Activated T-cell treated with anti-CD3 and anti-CD28 coated beads for 24 hours (primary cell): ENCODE data around the gene TMPRSS15.

Experiments used
- DNase-seq: peaks from one replicate; pipeline ENCODE4 v3.0.0-alpha.2; 2020; ENCODE audit warnings: low read depth

TMPRSS15 gene

GRCh38 chr21:18349468-18349867, 54.1 kb downstream of the TMPRSS15 start:
- DNase-seq: no peak

- DNase-seq: no peak
These were observed 63.1 kb downstream of the TMPRSS15 start for GRCh38 chr21:18340387-18340942.

- no peak for DNase-seq
These were observed 67.8 kb downstream of the TMPRSS15 start for GRCh38 chr21:18335651-18336236.

- DNase-seq: no peak
These were observed 69.5 kb downstream of the TMPRSS15 start for GRCh38 chr21:18334066-18334465.

GRCh38 chr21:18318156-18318555, 85.4 kb downstream of the TMPRSS15 start:
- no peak for DNase-seq

- DNase-seq: no peak
These were observed 105.4 kb downstream of the TMPRSS15 start for GRCh38 chr21:18298228-18298627.

- no peak for DNase-seq
These were observed 109.5 kb downstream of the TMPRSS15 start for GRCh38 chr21:18294100-18294499.

GRCh38 chr21:18289876-18290275, 113.7 kb downstream of the TMPRSS15 start:
- no peak for DNase-seq

GRCh38 chr21:18285379-18285778, 118.2 kb downstream of the TMPRSS15 start:
- DNase-seq: no peak

GRCh38 chr21:18275781-18276180, 127.8 kb downstream of the TMPRSS15 start:
- no peak for DNase-seq

GRCh38 chr21:18274370-18274769, 129.2 kb downstream of the TMPRSS15 start:
- no peak for DNase-seq

- DNase-seq: no peak
These were observed 130.2 kb downstream of the TMPRSS15 start for GRCh38 chr21:18273400-18273799.

- DNase-seq: no peak
These were observed 133.7 kb downstream of the TMPRSS15 start for GRCh38 chr21:18269856-18270255.

- DNase-seq: no peak
These were observed 134.7 kb downstream of the TMPRSS15 start for GRCh38 chr21:18268906-18269305.

GRCh38 chr21:18267496-18267895, 136.1 kb downstream of the TMPRSS15 start:
- no peak for DNase-seq

GRCh38 chr21:18265944-18266343, 137.6 kb downstream of the TMPRSS15 start:
- no peak for DNase-seq

- no peak for DNase-seq
These were observed 149.8 kb downstream of the TMPRSS15 start for GRCh38 chr21:18253799-18254198.

GRCh38 chr21:18253221-18253620, 150.4 kb downstream of the TMPRSS15 start:
- no peak for DNase-seq

- DNase-seq: no peak
These were observed 150.9 kb downstream of the TMPRSS15 start for GRCh38 chr21:18252680-18253079.

GRCh38 chr21:18252256-18252655, 151.3 kb downstream of the TMPRSS15 start:
- no peak for DNase-seq

GRCh38 chr21:18251065-18251464, 152.5 kb downstream of the TMPRSS15 start:
- no peak for DNase-seq

GRCh38 chr21:18249672-18250071, 153.9 kb downstream of the TMPRSS15 start:
- no peak for DNase-seq

GRCh38 chr21:18248171-18248570, 155.4 kb downstream of the TMPRSS15 start:
- no peak for DNase-seq

GRCh38 chr21:18245464-18245967, 158.1 kb downstream of the TMPRSS15 start:
- DNase-seq: no peak
